Pancreas (tissue), 10 donors: Measurements from ENCODE around the gene GGTLC1. TPM values are rescaled to one million over a fixed set of nuclear protein-coding genes. Genes with fewer than 3 reads are reported as not detected.

Source experiments
- ATAC-seq, 4 donors: fragments of 200-7000 bp; cut with Tn5 transposase; one replicate each; pipeline versions ENCODE4 v1.8.0 to v1.9.1; 2020; ENCODE audit warnings: mild to moderate bottlenecking in 4 of 4, moderate library complexity in 4 of 4
- DNase-seq, 6 donors: peaks; one replicate each; pipeline ENCODE4 v3.0.0-alpha.2; 2020
- FAIRE-seq: peaks from 2 replicates; lab custom pipeline; 2012; peaks lifted over from hg19 to GRCh38; lab: Jason Lieb, UNC
- H3K27ac ChIP-seq, 4 donors: fragments of 200-600 bp; sonication (generic); 1 replicate in 3 of 4; 2 replicates in 1 of 4; pipeline versions ENCODE4 v1.5.0 to v1.8.0; 2020
- H3K27me3 ChIP-seq, 4 donors: fragments of 200-600 bp; one replicate each; pipeline ENCODE4 v1.8.0; 2021
- H3K36me3 ChIP-seq, 3 donors: fragments of 200-600 bp; sonication (generic) in 1 of 3; one replicate each; pipeline versions ENCODE4 v1.5.0 to v1.8.0; 2020 to 2021
- H3K4me1 ChIP-seq, 3 donors: fragments of 200-600 bp; one replicate each; pipeline ENCODE4 v1.8.0; 2021
- H3K4me3 ChIP-seq, 4 donors: fragments of 200-600 bp; sonication (generic) in 2 of 4; one replicate each; pipeline versions ENCODE4 v1.5.0 to v1.8.0; 2020 to 2021
- H3K9me3 ChIP-seq, 4 donors: fragments of 200-600 bp; one replicate each; pipeline ENCODE4 v1.8.0; 2021
- CTCF ChIP-seq, 4 donors: fragments of 200-600 bp; sonication (generic) in 3 of 4; IDR thresholded peaks; one replicate each; pipeline versions ENCODE4 v1.5.0 to v1.8.0; 2021; ENCODE audit warnings: antibody characterized with exemption in 4 of 4
- WGBS, 2 donors: extraction: QIAGEN DNeasy Blood & Tissue Kit; methylation state at CpG; one replicate each; pipeline ENCODE4 v1.1.7; 2013; 5-methylcytosine and 5-hydroxymethylcytosine counted together
- intact Hi-C, 3 donors: fragments of 100-400 bp; cut with DNase I; formaldehyde crosslinking; loops; one replicate each; pipeline versions ENCODE4 v1.11.1 to v1.14.2; 2022
- polyA plus RNA-seq, 2 donors: library from polyadenylated mRNA; stranded (reverse); fragments of 200-250 nt; gene quantifications; one replicate each; pipeline ENCODE4 v1.2.3, GENCODE V29; 2013
- total RNA-seq, 6 donors: library from RNA; stranded (reverse); fragmentation: NEBNext Ultra II Directional in 4 of 6; extraction: Animal tissue kit (Norgen Biotek cat#: 25700) in 4 of 6; gene quantifications; one replicate each; pipeline versions ENCODE4 v1.2.1 to v1.2.4, GENCODE V29; 2021 to 2023
- donor health status: healthy with polysubstance abuse.
- donor health status: DM: no; HTN: no; CAD: no; lungs with moderate emphysema.
- donor health status: DM: no; HTN: no; CAD: no.
- donor health status: control.
- donor health status: control.
- donor health status: Bipolar disorder and iron deficiency.
- donor health status: DM: yes; HTN: yes; CAD: no.
- donor health status: DM: no; HTN: no; CAD: no.
- donor health status: DM: no; HTN: no; CAD: no.
- donor health status: DM: yes; HTN: yes; CAD: no.

Gene GGTLC1
- total and polyA plus RNA-seq, 8 donors, result 0.19 to 1.0 (median 0.33) TPM; not detected in 3

GRCh38 chr20:23974966-23975365 lies 13.6 kb downstream of the GGTLC1 start:
- H3K36me3 ChIP-seq, result no peaks in the 10 kb centered on the region
- H3K27ac ChIP-seq, result no peak overlapping the region
- no peaks in the 10 kb centered on the region for H3K27me3 ChIP-seq
- WGBS, 2 donors, result 64 to 71% methylated on average over 9 of the region's 9 CpGs
- no peaks in the 10 kb centered on the region for H3K9me3 ChIP-seq
- H3K4me3 ChIP-seq, result no peak overlapping the region
- no peaks in the 10 kb centered on the region for H3K4me1 ChIP-seq
- no peak for DNase-seq
- intact Hi-C loops, result no loop called here
- FAIRE-seq, result no peak
- no peak for ATAC-seq
- TF ChIP-seq CTCF (IDR thresholded peaks at IDR 0.05), result no peak

- H3K4me3 ChIP-seq, result no peak overlapping the region
- DNase-seq, result no peak
- no peaks in the 10 kb centered on the region for H3K9me3 ChIP-seq
- intact Hi-C loops, result no loop called here
- H3K27me3 ChIP-seq, result no peaks in the 10 kb centered on the region
- no peak for ATAC-seq
- no peaks in the 10 kb centered on the region for H3K4me1 ChIP-seq
- no peak for FAIRE-seq
- no peaks in the 10 kb centered on the region for H3K36me3 ChIP-seq
- TF ChIP-seq CTCF (IDR thresholded peaks at IDR 0.05), result no peak
- H3K27ac ChIP-seq, result no peak overlapping the region
Measured at GRCh38 chr20:23971310-23971709, 17.3 kb downstream of the GGTLC1 start.

GRCh38 chr20:23970049-23970448 lies 18.5 kb downstream of the GGTLC1 start:
- Histone ChIP-seq H3K36me3 (no peaks in the 10 kb centered on the region), H3K9me3 (no peaks in the 10 kb centered on the region), H3K27ac (no peak overlapping the region), H3K4me3 (no peak overlapping the region), H3K4me1 (no peaks in the 10 kb centered on the region), H3K27me3 (no peaks in the 10 kb centered on the region)
- intact Hi-C loops, result no loop called here
- ATAC-seq (peak in 2 of 4 donors; percentile 26 to 76), DNase-seq (no peak), FAIRE-seq (no peak)
- no peak for TF ChIP-seq CTCF (IDR thresholded peaks at IDR 0.05)
- 27 to 28% methylated on average over 1 of the region's 1 CpG for whole genome bisulfite sequencing, 2 donors

DNA sequence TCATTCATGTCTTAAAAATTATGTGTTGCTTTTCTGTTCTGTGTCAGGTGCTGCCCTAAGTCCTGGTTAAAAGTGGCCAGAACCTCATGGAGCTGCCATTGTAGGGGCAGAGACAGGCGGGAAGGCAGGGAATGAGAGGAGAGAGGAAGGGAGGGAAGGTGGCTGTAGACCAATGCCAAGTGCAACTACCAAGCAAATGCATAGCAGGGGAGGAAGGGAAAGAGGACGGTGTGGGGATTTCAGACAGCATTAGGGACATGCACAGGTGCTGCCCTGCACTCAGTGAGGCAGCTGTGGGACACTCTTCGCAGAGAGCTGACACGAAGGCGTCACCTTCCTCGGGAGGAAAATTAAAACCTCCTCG lies 21.0 kb downstream of the GGTLC1 start:
- Histone ChIP-seq H3K4me1 (no peaks in the 10 kb centered on the region), H3K27ac (no peak overlapping the region), H3K9me3 (no peaks in the 10 kb centered on the region), H3K36me3 (no peaks in the 10 kb centered on the region), H3K27me3 (no peaks in the 10 kb centered on the region), H3K4me3 (no peak overlapping the region)
- WGBS, 2 donors, result 71 to 77% methylated on average over 7 of the region's 7 CpGs
- intact Hi-C loops, result no loop called here
- no peak for DNase-seq
- ATAC-seq, result peak in 1 of 4 donors; percentile 23
- TF ChIP-seq CTCF (IDR thresholded peaks at IDR 0.05), result no peak
- no peak for FAIRE-seq

DNA sequence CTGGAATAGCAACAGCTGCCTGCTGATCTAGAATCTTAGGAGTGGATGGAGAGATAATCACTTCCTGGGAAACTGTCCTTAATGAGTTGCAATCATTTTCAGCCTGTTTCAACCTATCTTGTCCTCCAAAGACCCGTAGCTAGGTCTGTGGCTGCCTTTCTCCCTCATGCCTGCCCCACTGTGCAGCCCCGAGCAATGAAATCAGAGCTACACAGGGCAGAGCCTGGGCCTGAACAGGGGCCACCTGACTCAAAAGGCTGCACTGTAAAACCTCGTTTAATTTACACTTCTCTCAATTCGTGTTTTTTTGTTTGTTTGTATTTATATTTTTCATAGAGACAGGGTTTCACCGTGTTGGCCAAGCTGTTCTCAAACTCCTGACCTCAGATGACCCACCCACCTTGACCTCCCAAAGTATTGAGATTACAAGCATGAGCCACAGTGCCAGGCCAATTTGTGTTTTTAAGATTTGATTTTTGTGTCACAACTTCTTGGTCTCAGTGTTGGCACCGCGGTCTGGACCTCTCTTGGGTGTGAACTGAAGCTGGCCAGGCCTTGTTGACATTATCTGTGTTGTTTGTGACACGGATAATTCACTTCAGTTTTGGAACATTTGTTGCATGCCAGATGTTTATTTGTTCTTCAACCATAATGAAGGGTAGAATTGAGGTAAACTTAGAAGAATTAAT lies 21.5 kb downstream of the GGTLC1 start:
- no peaks in the 10 kb centered on the region for H3K4me1 ChIP-seq
- H3K36me3 ChIP-seq, result no peaks in the 10 kb centered on the region
- no peaks in the 10 kb centered on the region for H3K9me3 ChIP-seq
- no peak overlapping the region for H3K4me3 ChIP-seq
- intact Hi-C loops, result no loop called here
- TF ChIP-seq CTCF (IDR thresholded peaks at IDR 0.05), result no peak
- no peak for DNase-seq
- no peak for FAIRE-seq
- ATAC-seq, result no peak
- H3K27me3 ChIP-seq, result no peaks in the 10 kb centered on the region
- no peak overlapping the region for H3K27ac ChIP-seq
- 73 to 75% methylated on average over 8 of the region's 8 CpGs for WGBS, 2 donors
